ENCODE measurements around the gene AHNAK.

The AHNAK gene

GRCh38 chr11:62398011-62398994, 148.3 kb downstream of the AHNAK start:
- peak overlapping the region in 1 of 2 experiments; percentile 14 for H3K27ac ChIP-seq (ENCODE audit: insufficient read depth in 1 of 2, low read depth in 1 of 2, low read length in 2 of 2, poor library complexity in 1 of 2, severe bottlenecking in 2 of 2)
- H3K4me3 ChIP-seq (ENCODE audit: control insufficient read depth in 1 of 7, extremely low read depth in 1 of 7, insufficient read depth in 4 of 7, low read depth in 2 of 7, low read length in 6 of 7) = peak overlapping the region in 2 of 7 experiments; percentile 1 to 17
- 48% methylated on average over 20 of the region's 22 CpGs for WGBS (ENCODE audit: insufficient coverage)
- ChIA-PET CTCF (interaction anchor here (1.0 to 2.1 kb wide), 4 partner anchors 8 to 162 kb away, joined by 4 to 7 read pairs (median 6); no protein-coding TSS in a partner anchor), POLR2A (interaction anchor here (0.6 kb wide), 1 partner anchor 21 kb away, joined by 3 read pairs; no protein-coding TSS in a partner anchor)
- H3K4me1 ChIP-seq (ENCODE audit: control extremely low read depth in 1 of 4, control insufficient read depth in 4 of 4, insufficient read depth in 4 of 4, low read length in 3 of 4) = peaks cover 0 to 82% (median 37%) of the 10 kb centered on the region in 4 experiments
- no peaks in the 10 kb centered on the region for H3K9me3 ChIP-seq (ENCODE audit: control extremely low read depth in 1 of 5, control insufficient read depth in 4 of 5, insufficient read depth in 2 of 5, low read depth in 1 of 5, low read length in 4 of 5)
- no peaks in the 10 kb centered on the region for H3K27me3 ChIP-seq (replicated peaks in 2 of 5; ENCODE audit: control insufficient read depth in 4 of 5, insufficient read depth in 5 of 5, low read length in 4 of 5)
- peak; percentile 52 to 93 (median 84) for DNase-seq
- H3K36me3 ChIP-seq (ENCODE audit: control insufficient read depth in 4 of 4, insufficient read depth in 4 of 4, low read length in 3 of 4) = no peaks in the 10 kb centered on the region

GRCh38 chr11:62395885-62396551, 150.6 kb downstream of the AHNAK start:
- Histone ChIP-seq H3K36me3 (ENCODE audit: control insufficient read depth in 4 of 4, insufficient read depth in 4 of 4, low read length in 3 of 4) (no peaks in the 10 kb centered on the region), H3K4me1 (ENCODE audit: control extremely low read depth in 1 of 4, control insufficient read depth in 4 of 4, insufficient read depth in 4 of 4, low read length in 3 of 4) (peaks cover 0 to 84% (median 27%) of the 10 kb centered on the region in 4 experiments), H3K27me3 (replicated peaks in 2 of 5; ENCODE audit: control insufficient read depth in 4 of 5, insufficient read depth in 5 of 5, low read length in 4 of 5) (no peaks in the 10 kb centered on the region), H3K9me3 (ENCODE audit: control extremely low read depth in 1 of 5, control insufficient read depth in 4 of 5, insufficient read depth in 2 of 5, low read depth in 1 of 5, low read length in 4 of 5) (no peaks in the 10 kb centered on the region), H3K4me3 (ENCODE audit: control insufficient read depth in 1 of 7, extremely low read depth in 1 of 7, insufficient read depth in 4 of 7, low read depth in 2 of 7, low read length in 6 of 7) (no peak overlapping the region), H3K27ac (ENCODE audit: insufficient read depth in 1 of 2, low read depth in 1 of 2, low read length in 2 of 2, poor library complexity in 1 of 2, severe bottlenecking in 2 of 2) (peak overlapping the region in 1 of 2 experiments; percentile 54)
- ChIA-PET POLR2A (interaction anchor here (0.6 to 1.4 kb wide), 3 partner anchors 45 to 332 kb away, joined by 3 to 4 read pairs (median 3); no protein-coding TSS in a partner anchor), CTCF (interaction anchor here (0.7 to 6.3 kb wide), 20 partner anchors 10 to 233 kb away, joined by 3 to 73 read pairs (median 5); partner anchors contain the start of genes SCGB1A1 and TUT1)
- WGBS (ENCODE audit: insufficient coverage) = 98% methylated on average over 8 of the region's 10 CpGs
- DNase-seq = no peak

- Histone ChIP-seq H3K36me3 (ENCODE audit: control insufficient read depth in 4 of 4, insufficient read depth in 4 of 4, low read length in 3 of 4) (no peaks in the 10 kb centered on the region), H3K9me3 (ENCODE audit: control extremely low read depth in 1 of 5, control insufficient read depth in 4 of 5, insufficient read depth in 2 of 5, low read depth in 1 of 5, low read length in 4 of 5) (no peaks in the 10 kb centered on the region), H3K27ac (ENCODE audit: insufficient read depth in 1 of 2, low read depth in 1 of 2, low read length in 2 of 2, poor library complexity in 1 of 2, severe bottlenecking in 2 of 2) (no peak overlapping the region), H3K4me1 (ENCODE audit: control extremely low read depth in 1 of 4, control insufficient read depth in 4 of 4, insufficient read depth in 4 of 4, low read length in 3 of 4) (peaks cover 0 to 79% (median 27%) of the 10 kb centered on the region in 4 experiments), H3K27me3 (replicated peaks in 2 of 5; ENCODE audit: control insufficient read depth in 4 of 5, insufficient read depth in 5 of 5, low read length in 4 of 5) (no peaks in the 10 kb centered on the region), H3K4me3 (ENCODE audit: control insufficient read depth in 1 of 7, extremely low read depth in 1 of 7, insufficient read depth in 4 of 7, low read depth in 2 of 7, low read length in 6 of 7) (no peak overlapping the region)
- peak; percentile 84 to 89 (median 86) for DNase-seq
- ChIA-PET CTCF (interaction anchor here (0.7 to 6.9 kb wide), 36 partner anchors 9 to 307 kb away, joined by 3 to 73 read pairs (median 4); partner anchors contain the start of genes AHNAK, EEF1G, SCGB1A1 and TUT1), POLR2A (no interaction called here)
- WGBS (ENCODE audit: insufficient coverage) = 23% methylated on average over 7 of the region's 14 CpGs
Observed at GRCh38 chr11:62394825-62395538, 151.6 kb downstream of the AHNAK start.

- Histone ChIP-seq H3K36me3 (ENCODE audit: control insufficient read depth in 4 of 4, insufficient read depth in 4 of 4, low read length in 3 of 4) (no peaks in the 10 kb centered on the region), H3K4me1 (ENCODE audit: control extremely low read depth in 1 of 4, control insufficient read depth in 4 of 4, insufficient read depth in 4 of 4, low read length in 3 of 4) (peaks cover 0 to 66% (median 18%) of the 10 kb centered on the region in 4 experiments), H3K4me3 (ENCODE audit: control insufficient read depth in 1 of 7, extremely low read depth in 1 of 7, insufficient read depth in 4 of 7, low read depth in 2 of 7, low read length in 6 of 7) (no peak overlapping the region), H3K9me3 (ENCODE audit: control extremely low read depth in 1 of 5, control insufficient read depth in 4 of 5, insufficient read depth in 2 of 5, low read depth in 1 of 5, low read length in 4 of 5) (no peaks in the 10 kb centered on the region), H3K27ac (ENCODE audit: insufficient read depth in 1 of 2, low read depth in 1 of 2, low read length in 2 of 2, poor library complexity in 1 of 2, severe bottlenecking in 2 of 2) (no peak overlapping the region), H3K27me3 (replicated peaks in 2 of 5; ENCODE audit: control insufficient read depth in 4 of 5, insufficient read depth in 5 of 5, low read length in 4 of 5) (no peaks in the 10 kb centered on the region)
- no peak for DNase-seq
- 73% methylated on average over 3 of the region's 5 CpGs for WGBS (ENCODE audit: insufficient coverage)
- ChIA-PET POLR2A (interaction anchor here (0.6 kb wide), 1 partner anchor 466 kb away, joined by 3 read pairs; no protein-coding TSS in a partner anchor), CTCF (interaction anchor here (1.0 to 6.9 kb wide), 19 partner anchors 8 to 308 kb away, joined by 3 to 73 read pairs (median 6); partner anchors contain the start of genes AHNAK and SCGB1A1)
Observed at GRCh38 chr11:62393735-62394134, 152.9 kb downstream of the AHNAK start.

GRCh38 chr11:62393061-62393611, 153.5 kb downstream of the AHNAK start:
- H3K36me3 ChIP-seq (ENCODE audit: control insufficient read depth in 4 of 4, insufficient read depth in 4 of 4, low read length in 3 of 4) = no peaks in the 10 kb centered on the region
- H3K4me3 ChIP-seq (ENCODE audit: control insufficient read depth in 1 of 7, extremely low read depth in 1 of 7, insufficient read depth in 4 of 7, low read depth in 2 of 7, low read length in 6 of 7) = peak overlapping the region in 1 of 7 experiments; percentile 44
- H3K27ac ChIP-seq (ENCODE audit: insufficient read depth in 1 of 2, low read depth in 1 of 2, low read length in 2 of 2, poor library complexity in 1 of 2, severe bottlenecking in 2 of 2) = peak overlapping the region in 1 of 2 experiments; percentile 27
- WGBS (ENCODE audit: insufficient coverage) = 7% methylated on average over 10 of the region's 12 CpGs
- no peaks in the 10 kb centered on the region for H3K27me3 ChIP-seq (replicated peaks in 2 of 5; ENCODE audit: control insufficient read depth in 4 of 5, insufficient read depth in 5 of 5, low read length in 4 of 5)
- POLR2A ChIA-PET = interaction anchor here (0.6 to 1.0 kb wide), 2 partner anchors 448 to 467 kb away, joined by 3 to 7 read pairs; no protein-coding TSS in a partner anchor
- H3K9me3 ChIP-seq (ENCODE audit: control extremely low read depth in 1 of 5, control insufficient read depth in 4 of 5, insufficient read depth in 2 of 5, low read depth in 1 of 5, low read length in 4 of 5) = no peaks in the 10 kb centered on the region
- H3K4me1 ChIP-seq (ENCODE audit: control extremely low read depth in 1 of 4, control insufficient read depth in 4 of 4, insufficient read depth in 4 of 4, low read length in 3 of 4) = peaks cover 0 to 60% (median 12%) of the 10 kb centered on the region in 4 experiments
- peak; percentile 41 to 66 (median 58) for DNase-seq
- CTCF ChIA-PET = interaction anchor here (1.0 to 6.9 kb wide), 19 partner anchors 9 to 420 kb away, joined by 3 to 73 read pairs (median 7); partner anchors contain the start of gene SCGB1A1

GRCh38 chr11:62392506-62392905, 154.1 kb downstream of the AHNAK start:
- Histone ChIP-seq H3K4me1 (ENCODE audit: control extremely low read depth in 1 of 4, control insufficient read depth in 4 of 4, insufficient read depth in 4 of 4, low read length in 3 of 4) (peaks cover 0 to 54% (median 7%) of the 10 kb centered on the region in 4 experiments), H3K4me3 (ENCODE audit: control insufficient read depth in 1 of 7, extremely low read depth in 1 of 7, insufficient read depth in 4 of 7, low read depth in 2 of 7, low read length in 6 of 7) (no peak overlapping the region), H3K36me3 (ENCODE audit: control insufficient read depth in 4 of 4, insufficient read depth in 4 of 4, low read length in 3 of 4) (no peaks in the 10 kb centered on the region), H3K27me3 (replicated peaks in 2 of 5; ENCODE audit: control insufficient read depth in 4 of 5, insufficient read depth in 5 of 5, low read length in 4 of 5) (no peaks in the 10 kb centered on the region), H3K27ac (ENCODE audit: insufficient read depth in 1 of 2, low read depth in 1 of 2, low read length in 2 of 2, poor library complexity in 1 of 2, severe bottlenecking in 2 of 2) (no peak overlapping the region), H3K9me3 (ENCODE audit: control extremely low read depth in 1 of 5, control insufficient read depth in 4 of 5, insufficient read depth in 2 of 5, low read depth in 1 of 5, low read length in 4 of 5) (no peaks in the 10 kb centered on the region)
- ChIA-PET CTCF (interaction anchor here (0.8 to 6.9 kb wide), 18 partner anchors 10 to 420 kb away, joined by 3 to 73 read pairs (median 6); partner anchors contain the start of genes ASRGL1 and SCGB1A1), POLR2A (interaction anchor here (1.0 kb wide), 1 partner anchor 449 kb away, joined by 7 read pairs; no protein-coding TSS in a partner anchor)
- no peak for DNase-seq
- WGBS (ENCODE audit: insufficient coverage) = 67% methylated on average over 1 of the region's 3 CpGs

Data from common myeloid progenitor, CD34-positive (primary cell).